Endothelial cell of umbilical vein (primary cell): ENCODE measurements around the gene ANKRD49. TPM values are rescaled to one million over a fixed set of nuclear protein-coding genes. Genes with fewer than 3 reads are reported as not detected.

ENCODE experiments used
- BruUV-seq: library from RNA; stranded (reverse); fragments of 400-500 nt; replicated peaks from 2 replicates; lab custom pipeline; 2021; lab: Mats Ljungman, UMichigan
- CTCF ChIA-PET: fragments of 300-600, 350-600 bp; sonication (Branson Sonifier 250); formaldehyde crosslinking; loops from one replicate; lab custom pipeline; 2021; ENCODE audit warnings: antibody characterized with exemption, inconsistent platforms; lab: Charles Lee
- POLR2A ChIA-PET: fragments of 300-600, 350-600 bp; sonication (Branson Sonifier 250); formaldehyde crosslinking; loops from one replicate; lab custom pipeline; 2021; ENCODE audit warnings: antibody characterized with exemption, inconsistent platforms; lab: Charles Lee
- DNase-seq: peaks from one replicate; pipeline ENCODE4 v3.0.0-alpha.2; 2011; ENCODE audit warnings: low read depth, low spot score
- FAIRE-seq: peaks from 2 replicates; lab custom pipeline; 2011; peaks lifted over from hg19 to GRCh38; lab: Jason Lieb, UNC
- H2AFZ ChIP-seq: 2 replicates; pipeline ENCODE4 v1.6.0; 2012; ENCODE audit warnings: low read depth, low read length, control low read depth, inconsistent platforms
- H3K27ac ChIP-seq: 2 replicates; pipeline ENCODE4 v1.5.1; 2011; ENCODE audit warnings: low read depth, mild to moderate bottlenecking, control low read depth, low read length, moderate library complexity; ENCODE audit not compliant: insufficient read depth
- H3K27me3 ChIP-seq, 2 experiments: 2 replicates each; pipeline versions ENCODE4 v1.6.0 to v1.6.1; 2011; ENCODE audit warnings: low read length in 2 of 2, mixed read lengths in 1 of 2; ENCODE audit not compliant: control insufficient read depth in 2 of 2, insufficient read depth in 2 of 2
- H3K36me3 ChIP-seq, 2 experiments: 2 replicates in 1 of 2; 3 replicates in 1 of 2; pipeline ENCODE4 v1.5.1; 2011; ENCODE audit warnings: low read length in 2 of 2, mild to moderate bottlenecking in 1 of 2, moderate library complexity in 1 of 2; ENCODE audit not compliant: control insufficient read depth in 2 of 2, insufficient read depth in 2 of 2; ENCODE audit errors: extremely low read depth in 1 of 2
- H3K4me1 ChIP-seq: 3 replicates; pipeline ENCODE4 v1.5.1; 2011; ENCODE audit warnings: mild to moderate bottlenecking, low read length; ENCODE audit not compliant: control insufficient read depth, insufficient read depth; ENCODE audit errors: extremely low read depth
- H3K4me2 ChIP-seq: 2 replicates; pipeline ENCODE4 v1.6.1; 2011; ENCODE audit warnings: low read length, control low read depth, mixed read lengths; ENCODE audit not compliant: insufficient read depth
- H3K4me3 ChIP-seq, 3 experiments: fragments of 200-600 bp in 1 of 3; sonication (generic), shearing (Covaris generic) in 1 of 3; replicated peaks in 1 of 3; 2 replicates each; pipeline ENCODE4 v1.5.1; 2011 to 2016; ENCODE audit warnings: control low read depth in 3 of 3, low read length in 3 of 3, mild to moderate bottlenecking in 2 of 3, inconsistent platforms in 1 of 3, low read depth in 1 of 3, moderate library complexity in 1 of 3; ENCODE audit not compliant: insufficient read depth in 1 of 3
- H3K79me2 ChIP-seq: 2 replicates; pipeline ENCODE4 v1.6.0; 2012; ENCODE audit warnings: low read length, inconsistent platforms; ENCODE audit not compliant: control insufficient read depth, insufficient read depth
- H3K9ac ChIP-seq: replicated peaks from 2 replicates; pipeline ENCODE3; 2011; ENCODE audit warnings: low read length, control low read depth; ENCODE audit not compliant: insufficient read depth; ENCODE audit errors: extremely low read depth
- H3K9me1 ChIP-seq: replicated peaks from 3 replicates; pipeline ENCODE4 v1.6.0; 2011; ENCODE audit warnings: mild to moderate bottlenecking, low read length; ENCODE audit not compliant: control insufficient read depth, insufficient read depth; ENCODE audit errors: extremely low read depth
- H3K9me3 ChIP-seq: replicated peaks from 2 replicates; pipeline ENCODE4 v1.5.1; 2012; ENCODE audit warnings: low read length, inconsistent platforms; ENCODE audit not compliant: control insufficient read depth, insufficient read depth
- H4K20me1 ChIP-seq: replicated peaks from 2 replicates; pipeline ENCODE3; 2011; ENCODE audit warnings: mild to moderate bottlenecking, low read length; ENCODE audit not compliant: control insufficient read depth, insufficient read depth; ENCODE audit errors: extremely low read depth
- EZH2 ChIP-seq: IDR thresholded peaks from 2 replicates; pipeline ENCODE4 v1.6.1; 2012; ENCODE audit warnings: borderline replicate concordance, low read depth, mild to moderate bottlenecking, moderate library complexity, low read length, inconsistent platforms; ENCODE audit not compliant: severe bottlenecking
- FOS ChIP-seq: IDR thresholded peaks from 2 replicates; pipeline ENCODE4 v1.6.1; 2011; ENCODE audit warnings: mild to moderate bottlenecking, low read length, moderate library complexity, borderline replicate concordance; ENCODE audit not compliant: insufficient read depth
- GATA2 ChIP-seq: IDR thresholded peaks from 2 replicates; pipeline ENCODE4 v1.7.0; 2011; ENCODE audit warnings: low read depth, mild to moderate bottlenecking, moderate library complexity, mixed read lengths, low read length; ENCODE audit not compliant: insufficient read length, insufficient read depth
- JUN ChIP-seq: IDR thresholded peaks from 2 replicates; pipeline ENCODE4 v1.6.1; 2011; ENCODE audit warnings: borderline replicate concordance, low read depth; ENCODE audit not compliant: insufficient read length, insufficient read depth
- MYC ChIP-seq: IDR thresholded peaks from one replicate; pipeline ENCODE4 v1.6.1; 2011; ENCODE audit warnings: mild to moderate bottlenecking, low read depth, low read length
- POLR2A ChIP-seq: IDR thresholded peaks from 2 replicates; pipeline ENCODE4 v1.6.1; 2012; ENCODE audit warnings: low read depth, mild to moderate bottlenecking, control low read depth, low read length
- POLR2AphosphoS5 ChIP-seq: IDR thresholded peaks from 2 replicates; pipeline ENCODE4 v1.6.1; 2012; ENCODE audit warnings: low read depth, mild to moderate bottlenecking, control low read depth, low read length, moderate library complexity; ENCODE audit not compliant: insufficient read depth
- dilution Hi-C: fragments of 300-500 bp; cut with MboI; formaldehyde crosslinking; loops from one replicate; pipeline ENCODE4 v1.15.0; 2019; ENCODE audit warnings: low sequenced_read_pairs; ENCODE audit not compliant: extremely low pct_ligation_motif_present
- intact Hi-C: fragments of 100-400 bp; cut with micrococcal nuclease; formaldehyde crosslinking; loops from one replicate; pipeline ENCODE4 v1.10.0; 2022
- polyA plus RNA-seq, 4 experiments: library from polyadenylated mRNA; depleted of rRNA in 3 of 4; stranded (reverse) in 3 of 4; unstranded in 1 of 4; fragments of >200 nt; gene quantifications; 2 replicates each; pipeline versions ENCODE4 v1.2.1 to v1.2.3, GENCODE V29; 2011 to 2012; ENCODE audit warnings: missing spikeins in 1 of 4
- total RNA-seq: library from RNA; stranded (reverse); gene quantifications from 2 replicates; pipeline ENCODE4 v1.2.3, GENCODE V29; 2021
- TF ChIP-seq, protein P1 (sequence below), 2 donors: IDR thresholded peaks; 1 replicate in 1 of 2; 2 replicates in 1 of 2; pipeline ENCODE4 v1.5.1; 2011; ENCODE audit warnings: low read length in 2 of 2, mild to moderate bottlenecking in 2 of 2, moderate library complexity in 2 of 2, control low read depth in 1 of 2, inconsistent platforms in 1 of 2, low read depth in 1 of 2; ENCODE audit not compliant: insufficient read depth in 1 of 2; ENCODE audit errors: extremely low read depth in 1 of 2
- TF ChIP-seq, protein P2 (sequence below): IDR thresholded peaks from 2 replicates; pipeline ENCODE4 v1.6.1; 2011; ENCODE audit not compliant: insufficient read depth, insufficient read length

Gene ANKRD49
- total and polyA plus RNA-seq, 2 donors (not counting 3 experiments of a cell fraction or from before 2014, with no cell fraction given), result 6.0 to 7.6 TPM

DNA sequence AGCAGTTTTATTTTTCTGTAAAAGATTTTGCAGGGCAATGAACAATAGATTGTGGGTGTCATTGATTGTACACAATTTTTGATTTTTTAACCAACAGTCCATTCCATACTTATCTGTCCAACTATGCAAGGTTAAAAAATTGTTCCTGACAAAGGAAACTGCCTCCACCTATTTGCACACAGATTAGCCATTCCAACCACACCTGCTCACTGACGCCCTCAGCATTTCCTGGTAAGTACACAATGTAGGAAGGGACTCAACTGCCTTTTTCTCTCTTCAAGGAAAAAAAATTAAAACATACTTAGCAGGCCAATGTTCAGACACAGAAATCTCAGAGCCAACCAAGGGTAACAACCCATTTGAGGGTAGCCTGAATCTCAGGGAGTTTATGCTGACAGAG lies 45.6 kb downstream of the ANKRD49 start:
- Histone ChIP-seq H3K27me3 (peaks cover 15 to 28% of the 10 kb centered on the region in 2 experiments), H3K4me2 (no peak overlapping the region), H3K9me1 (no peaks in the 10 kb centered on the region), H3K9ac (no peak overlapping the region), H2AFZ (no peak overlapping the region), H3K4me3 (no peak overlapping the region), H4K20me1 (no peaks in the 10 kb centered on the region), H3K9me3 (no peaks in the 10 kb centered on the region), H3K27ac (no peak overlapping the region), H3K4me1 (no peaks in the 10 kb centered on the region), H3K79me2 (no peaks in the 10 kb centered on the region), H3K36me3 (no peaks in the 10 kb centered on the region)
- TF ChIP-seq, protein P1, sequence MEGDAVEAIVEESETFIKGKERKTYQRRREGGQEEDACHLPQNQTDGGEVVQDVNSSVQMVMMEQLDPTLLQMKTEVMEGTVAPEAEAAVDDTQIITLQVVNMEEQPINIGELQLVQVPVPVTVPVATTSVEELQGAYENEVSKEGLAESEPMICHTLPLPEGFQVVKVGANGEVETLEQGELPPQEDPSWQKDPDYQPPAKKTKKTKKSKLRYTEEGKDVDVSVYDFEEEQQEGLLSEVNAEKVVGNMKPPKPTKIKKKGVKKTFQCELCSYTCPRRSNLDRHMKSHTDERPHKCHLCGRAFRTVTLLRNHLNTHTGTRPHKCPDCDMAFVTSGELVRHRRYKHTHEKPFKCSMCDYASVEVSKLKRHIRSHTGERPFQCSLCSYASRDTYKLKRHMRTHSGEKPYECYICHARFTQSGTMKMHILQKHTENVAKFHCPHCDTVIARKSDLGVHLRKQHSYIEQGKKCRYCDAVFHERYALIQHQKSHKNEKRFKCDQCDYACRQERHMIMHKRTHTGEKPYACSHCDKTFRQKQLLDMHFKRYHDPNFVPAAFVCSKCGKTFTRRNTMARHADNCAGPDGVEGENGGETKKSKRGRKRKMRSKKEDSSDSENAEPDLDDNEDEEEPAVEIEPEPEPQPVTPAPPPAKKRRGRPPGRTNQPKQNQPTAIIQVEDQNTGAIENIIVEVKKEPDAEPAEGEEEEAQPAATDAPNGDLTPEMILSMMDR (IDR thresholded peaks at IDR 0.05; ENCODE audit: extremely low read depth in 1 of 2, insufficient read depth in 1 of 2, low read depth in 1 of 2, low read length in 2 of 2), result no peak
- TF ChIP-seq FOS (no peak), POLR2AphosphoS5 (no peak), POLR2A (no peak), MYC (no peak), JUN (no peak), EZH2 (no peak), GATA2 (no peak)
- TF ChIP-seq, protein P2, sequence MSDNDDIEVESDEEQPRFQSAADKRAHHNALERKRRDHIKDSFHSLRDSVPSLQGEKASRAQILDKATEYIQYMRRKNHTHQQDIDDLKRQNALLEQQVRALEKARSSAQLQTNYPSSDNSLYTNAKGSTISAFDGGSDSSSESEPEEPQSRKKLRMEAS, result no peak
- intact Hi-C loops (no loop called here), dilution Hi-C loops (no loop called here)
- FAIRE-seq, result no peak
- ChIA-PET POLR2A (no interaction called here), CTCF (interaction anchor here (1.0 to 1.5 kb wide), 3 partner anchors 17 to 644 kb away, joined by 3 to 4 read pairs (median 4); no protein-coding TSS in a partner anchor)
- BruUV-seq, result no TSS peak
- DNase-seq, result no peak
